GM18907 (cell line): ENCODE data around the gene FAM170A.
A peak's percentile ranks its signal among the peaks of the same experiment; 100 is the strongest.

Experiments used
- ATAC-seq: cut with Tn5 transposase; IDR thresholded peaks from one replicate; pipeline ENCODE4 v1.9.1; 2021; ENCODE audit warnings: mild to moderate bottlenecking, moderate library complexity; ENCODE audit not compliant: unreplicated experiment

Gene FAM170A, protein sequence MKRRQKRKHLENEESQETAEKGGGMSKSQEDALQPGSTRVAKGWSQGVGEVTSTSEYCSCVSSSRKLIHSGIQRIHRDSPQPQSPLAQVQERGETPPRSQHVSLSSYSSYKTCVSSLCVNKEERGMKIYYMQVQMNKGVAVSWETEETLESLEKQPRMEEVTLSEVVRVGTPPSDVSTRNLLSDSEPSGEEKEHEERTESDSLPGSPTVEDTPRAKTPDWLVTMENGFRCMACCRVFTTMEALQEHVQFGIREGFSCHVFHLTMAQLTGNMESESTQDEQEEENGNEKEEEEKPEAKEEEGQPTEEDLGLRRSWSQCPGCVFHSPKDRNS

GRCh38 chr5:119629339-119629738 is at the start of gene FAM170A:
Gene FAM170A, plus strand, starts transcription at chr5:119629558. Its CDS starts 211 bp downstream, at chr5:119629769.
- ATAC-seq = no peak

DNA sequence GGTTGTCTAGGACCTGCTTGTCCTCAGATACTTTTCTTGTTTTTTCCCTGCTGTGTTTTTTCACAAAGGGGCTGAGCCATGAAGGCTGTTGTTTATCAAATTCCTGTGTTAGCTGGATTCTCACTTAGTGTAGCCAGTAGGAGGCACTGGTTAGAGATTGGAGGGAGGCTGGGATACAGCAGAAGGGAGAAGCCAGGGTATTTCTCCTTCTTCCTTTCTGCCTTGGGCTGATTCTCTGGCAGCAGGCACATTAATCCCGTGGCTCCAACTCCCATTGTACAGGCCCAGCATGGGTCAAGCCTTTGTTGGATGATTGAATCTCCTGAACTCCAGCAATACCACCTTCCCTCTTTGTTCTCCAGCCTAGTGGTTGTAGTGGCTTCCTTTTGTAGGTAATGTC is 46.4 kb upstream of the FAM170A start:
- no peak for ATAC-seq

DNA sequence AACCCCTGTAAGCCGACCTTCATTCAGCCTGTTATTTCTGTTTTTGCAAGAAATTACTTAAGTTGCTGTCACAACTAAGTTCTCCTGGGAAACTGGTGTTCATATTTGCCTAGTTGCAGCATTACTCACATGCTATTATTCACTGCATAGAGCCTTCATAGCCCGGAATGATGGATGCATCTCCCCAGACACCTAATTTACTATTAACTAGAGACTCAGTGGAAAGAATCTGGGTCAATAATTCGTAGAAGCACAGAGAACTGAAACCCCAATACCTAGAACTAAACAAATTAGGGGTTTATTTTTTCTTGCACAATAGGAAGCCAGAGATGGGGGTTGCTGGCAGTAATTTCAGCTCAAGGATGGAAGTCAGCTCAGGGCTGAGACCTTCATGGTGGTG is 45.7 kb upstream of the FAM170A start:
- ATAC-seq = peak; percentile 96

DNA sequence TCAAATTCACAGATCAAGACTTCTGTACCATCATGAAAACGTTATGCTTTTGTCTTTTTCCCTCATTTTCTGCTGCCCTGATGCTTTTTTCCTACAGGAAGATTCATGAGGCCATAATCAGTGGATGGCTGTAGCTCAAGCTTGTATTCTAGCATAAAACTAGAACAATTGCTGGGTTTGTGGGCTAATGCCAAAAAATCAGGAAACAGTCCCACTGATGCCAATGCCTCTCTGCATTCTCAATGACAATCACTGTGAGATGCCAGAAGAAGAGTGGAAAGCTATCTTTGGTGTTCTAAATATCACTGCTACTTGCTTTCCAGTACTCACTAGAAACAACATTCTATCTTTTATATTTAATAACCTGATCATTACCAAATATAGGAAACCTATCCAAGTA is 33.3 kb upstream of the FAM170A start:
- ATAC-seq = no peak

DNA sequence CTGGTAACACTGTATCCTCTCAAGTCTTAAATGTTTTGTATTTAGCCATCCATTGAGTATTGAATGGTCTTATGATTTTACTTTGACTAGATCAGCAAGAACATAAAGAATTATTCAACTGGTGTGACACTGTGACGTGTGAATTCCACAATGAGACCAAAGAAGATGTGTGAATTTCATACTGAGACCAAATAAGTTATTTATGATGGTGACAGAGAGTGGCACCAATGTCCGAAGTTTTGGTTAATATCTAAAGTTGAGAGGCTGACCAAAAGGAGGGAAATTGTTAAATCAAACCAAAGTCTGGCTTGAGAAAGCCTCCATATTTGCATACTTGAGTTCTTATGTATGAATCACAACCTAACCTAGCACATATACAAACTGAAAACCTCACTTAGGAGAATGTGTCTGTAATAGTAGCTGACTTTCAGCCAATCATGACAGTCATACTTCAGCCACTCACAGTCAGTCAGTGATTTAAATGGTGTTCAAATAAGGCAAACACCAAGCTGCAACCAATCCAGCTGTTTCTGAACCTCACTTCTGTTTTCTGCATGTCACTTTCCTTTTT is 31.5 kb upstream of the FAM170A start:
- peak; percentile 90 for ATAC-seq

- no peak for ATAC-seq
Measured at GRCh38 chr5:119613937-119614336, 15.4 kb upstream of the FAM170A start.

- ATAC-seq = no peak
Measured at GRCh38 chr5:119614838-119615237, 14.5 kb upstream of the FAM170A start.

- ATAC-seq = no peak
Measured at GRCh38 chr5:119626086-119626485, 3.3 kb upstream of the FAM170A start.

DNA sequence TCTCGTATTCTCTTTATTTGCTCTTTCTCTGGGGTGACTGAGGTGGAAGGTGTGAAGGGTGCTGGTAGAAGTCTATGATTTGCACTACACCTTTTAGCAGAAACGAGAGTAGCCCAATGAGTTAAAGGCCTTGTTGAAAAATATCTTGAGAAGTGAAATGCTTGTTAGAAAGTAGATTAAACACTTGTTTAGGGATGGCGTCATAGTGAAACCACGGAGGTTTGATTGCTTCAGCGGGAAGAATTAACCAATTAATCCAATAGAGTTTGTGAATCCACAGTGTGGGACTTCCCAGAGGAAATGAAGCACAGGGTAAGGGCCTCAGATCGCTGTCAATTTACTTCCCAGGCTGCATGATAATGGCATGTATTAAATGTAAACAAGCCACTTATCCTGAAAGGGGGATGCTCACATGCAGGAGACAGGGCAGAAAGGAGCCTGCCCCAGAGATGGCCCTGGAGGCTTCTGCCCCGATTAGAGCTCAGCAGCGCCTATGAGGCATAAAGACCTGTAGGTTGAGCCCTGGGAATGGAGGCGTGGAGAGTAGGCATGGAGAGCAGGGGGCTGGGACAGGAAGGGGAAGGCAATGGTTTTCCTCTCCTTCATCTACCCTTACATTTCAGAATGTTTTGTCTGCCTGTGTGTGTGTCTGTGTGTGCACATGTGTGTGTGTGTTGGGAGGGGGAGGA is 1.5 kb downstream of the FAM170A start:
- ATAC-seq = no peak

DNA sequence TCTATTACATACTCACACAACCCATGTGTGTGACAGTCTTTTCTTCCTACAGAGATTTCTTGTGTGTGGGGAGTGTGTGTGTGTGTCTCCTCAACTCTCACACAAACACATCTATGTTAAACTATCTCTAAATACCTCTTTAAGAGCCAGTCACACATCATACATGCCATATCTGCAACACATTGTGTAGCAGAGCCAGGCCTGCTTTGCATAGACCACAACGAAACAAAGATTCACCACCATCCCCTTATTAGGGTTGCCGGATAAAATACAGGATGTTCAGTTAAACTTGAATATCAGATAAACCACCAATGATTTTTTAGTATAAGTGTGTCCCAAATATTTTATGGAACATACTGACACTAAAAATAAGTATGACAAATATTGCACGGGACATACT is 2.3 kb downstream of the FAM170A start:
- ATAC-seq = peak; percentile 84

DNA sequence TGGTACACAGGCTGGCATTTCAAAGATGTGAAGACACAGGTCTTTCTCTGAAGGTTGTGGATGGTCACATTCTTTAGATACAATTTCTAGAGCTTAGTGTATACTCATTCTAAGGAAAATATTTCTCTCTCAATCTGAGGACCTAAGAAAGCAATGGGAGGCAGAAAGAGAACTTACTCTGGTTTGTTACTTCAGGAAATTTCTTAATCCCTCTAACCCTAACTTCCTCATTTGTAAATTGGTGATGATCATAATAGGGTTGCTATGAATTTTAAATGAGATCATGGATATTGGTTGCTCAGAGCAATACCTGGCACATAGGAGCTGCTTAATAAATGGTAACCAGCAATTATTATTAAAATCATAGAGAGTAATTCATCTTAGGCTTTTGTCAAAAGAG is 22.1 kb downstream of the FAM170A start:
- ATAC-seq = no peak

GRCh38 chr5:119655061-119655460 is 25.7 kb downstream of the FAM170A start:
- no peak for ATAC-seq

GRCh38 chr5:119656023-119656422 is 26.7 kb downstream of the FAM170A start:
- no peak for ATAC-seq

DNA sequence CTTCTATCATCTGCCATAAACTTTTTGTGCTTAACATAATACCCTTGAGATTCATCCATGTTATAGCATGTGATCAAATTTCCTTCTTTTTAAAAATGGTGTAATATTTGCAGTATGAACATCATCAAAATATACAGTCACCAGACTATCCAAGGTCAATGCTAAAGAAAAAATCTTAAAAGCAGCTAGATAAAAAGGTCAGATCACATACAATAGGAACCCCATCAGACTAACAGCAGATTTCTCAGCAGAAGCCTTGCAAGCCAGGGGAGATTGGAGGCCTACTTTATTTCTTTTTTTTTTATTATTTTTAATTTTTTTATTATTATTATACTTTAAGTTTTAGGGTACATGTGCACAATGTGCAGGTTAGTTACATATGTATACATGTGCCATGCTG is 37.2 kb downstream of the FAM170A start:
- no peak for ATAC-seq

DNA sequence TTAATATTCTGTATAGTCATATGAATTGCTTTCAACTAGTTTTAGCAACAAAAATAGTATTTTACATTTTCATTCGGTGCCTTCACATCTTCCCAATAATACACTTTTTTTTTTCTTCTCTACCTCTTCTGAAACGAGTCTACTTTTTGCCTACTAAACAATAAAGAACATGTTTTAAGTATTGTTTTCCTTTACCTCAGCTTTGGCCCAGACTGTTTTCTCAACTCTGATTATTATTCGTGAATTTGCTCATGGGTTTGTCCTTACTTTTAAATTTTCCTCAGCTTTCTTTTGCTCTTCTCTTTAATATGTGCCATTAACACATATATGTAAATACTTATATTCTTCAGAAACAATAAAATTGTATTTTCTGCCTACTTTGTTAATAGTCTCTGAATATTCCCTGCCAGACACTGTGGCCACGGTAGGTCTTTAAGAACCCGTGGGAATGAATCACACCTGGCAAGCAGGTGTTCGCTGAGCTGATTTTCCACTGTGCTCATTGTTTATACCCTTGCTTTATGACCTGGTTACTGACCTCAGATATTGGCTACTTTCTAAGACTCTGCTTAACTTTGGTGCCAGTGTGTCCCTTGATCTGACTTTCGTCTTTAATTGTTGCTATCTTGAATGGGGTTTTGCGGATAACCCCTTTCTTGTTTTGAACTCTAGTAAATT is 49.1 kb downstream of the FAM170A start:
- no peak for ATAC-seq

GRCh38 chr5:119680080-119680479 is 50.7 kb downstream of the FAM170A start:
- no peak for ATAC-seq

GRCh38 chr5:119681734-119682133 is 52.4 kb downstream of the FAM170A start:
- no peak for ATAC-seq

DNA sequence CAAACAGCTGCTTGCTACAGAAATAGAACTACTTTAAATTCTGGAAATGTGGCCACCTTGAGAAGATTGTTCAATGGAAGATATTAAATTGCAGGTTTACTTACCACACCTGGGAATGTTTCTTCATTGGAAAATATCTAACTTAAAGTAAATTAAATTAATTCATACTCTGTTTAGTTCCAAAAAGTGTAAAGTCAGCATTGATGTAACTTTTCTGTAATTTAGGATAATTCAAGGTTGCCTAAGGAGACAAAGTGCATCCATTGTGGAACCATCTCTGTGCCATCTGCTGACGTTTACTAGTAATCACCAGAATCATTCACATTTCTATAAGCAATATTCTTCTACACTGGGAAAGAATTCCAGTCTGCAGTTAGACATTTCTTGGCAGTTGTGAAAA is 53.0 kb downstream of the FAM170A start:
- no peak for ATAC-seq
